KBM-7 (cell line): Measurements from ENCODE around the gene C3orf20.
"Not testable (repeated sequence)": the region's sequence is repeated elsewhere in the genome, so short reads cannot be mapped to it uniquely, and the experiment has no call there.

Source experiments
- DNase-seq: peaks from one replicate; pipeline ENCODE4 v3.0.0-alpha.2; 2015
- in situ Hi-C: fragments of 300-500 bp; cut with MboI; formaldehyde crosslinking; loops from 2 replicates; pipeline ENCODE4 v1.14.3; 2020; ENCODE audit warnings: low sequenced_read_pairs, low pct_unique_long_range_greater_than_20kb, mixed read lengths

Gene C3orf20

GRCh38 chr3:14803981-14804834 is 129.3 kb downstream of the C3orf20 start:
- DNase-seq = no peak
- in situ Hi-C loops = no loop called here

- in situ Hi-C loops = no loop called here
- no peak for DNase-seq
Observed at GRCh38 chr3:14804835-14805780, 130.2 kb downstream of the C3orf20 start.

- in situ Hi-C loops = no loop called here
- DNase-seq = no peak
Observed at GRCh38 chr3:14805961-14806537, 131.1 kb downstream of the C3orf20 start.

GRCh38 chr3:14806641-14807263 is 131.8 kb downstream of the C3orf20 start:
- DNase-seq = peak; percentile 44

GRCh38 chr3:14808025-14808424 is 133.1 kb downstream of the C3orf20 start:
- in situ Hi-C loops = no loop called here
- no peak for DNase-seq

More at GRCh38 chr3:14806641-14807263, 131.8 kb downstream of the C3orf20 start:
- in situ Hi-C loops = no loop called here

GRCh38 chr3:14808502-14809266 is 133.7 kb downstream of the C3orf20 start:
- in situ Hi-C loops = no loop called here
- no peak for DNase-seq

- DNase-seq, in situ Hi-C loops: not testable (repeated sequence)
Observed at GRCh38 chr3:14809611-14810010, 134.7 kb downstream of the C3orf20 start.

- DNase-seq = no peak
- in situ Hi-C loops = no loop called here
Observed at GRCh38 chr3:14810070-14810791, 135.3 kb downstream of the C3orf20 start.

GRCh38 chr3:14810801-14811661 is 136.1 kb downstream of the C3orf20 start:
- DNase-seq = no peak
- in situ Hi-C loops = no loop called here

- no peak for DNase-seq
- in situ Hi-C loops = no loop called here
Observed at GRCh38 chr3:14811684-14812083, 136.7 kb downstream of the C3orf20 start.

GRCh38 chr3:14812196-14812790 is 137.4 kb downstream of the C3orf20 start:
- no peak for DNase-seq
- in situ Hi-C loops = no loop called here

GRCh38 chr3:14814411-14814871 is 139.5 kb downstream of the C3orf20 start:
- no peak for DNase-seq

GRCh38 chr3:14816359-14816758 is 141.4 kb downstream of the C3orf20 start:
- in situ Hi-C loops = no loop called here
- no peak for DNase-seq

More at GRCh38 chr3:14814411-14814871, 139.5 kb downstream of the C3orf20 start:
- in situ Hi-C loops = no loop called here

GRCh38 chr3:14818804-14819500 is 144.0 kb downstream of the C3orf20 start, which contains the start of gene FGD5:
Gene FGD5 (plus strand): TSS chr3:14818962. CDS start chr3:14819072, 110 bp downstream.
- in situ Hi-C loops = no loop called here
- DNase-seq = no peak

GRCh38 chr3:14819671-14820070 is 144.7 kb downstream of the C3orf20 start:
- in situ Hi-C loops = no loop called here
- DNase-seq = no peak

- in situ Hi-C loops = no loop called here
- no peak for DNase-seq
Observed at GRCh38 chr3:14820156-14820555, 145.2 kb downstream of the C3orf20 start.
